ENCODE data around the gene SFT2D2. TPM values are rescaled to one million over a fixed set of nuclear protein-coding genes. Genes with fewer than 3 reads are reported as not detected.

The SFT2D2 gene
- total RNA-seq, 1 experiment from 2014 or later = 98.3 TPM

- BruUV-seq (replicated peaks) = no TSS peak
- no peak for TF ChIP-seq CTCF (IDR thresholded peaks at IDR 0.05; ENCODE audit: unreplicated experiment)
- CTCF ChIA-PET = no interaction called here
- Mint-ChIP-seq H3K9me3 (ENCODE audit: low read depth, unreplicated experiment) (no peaks in the 10 kb centered on the region), H3K4me3 (ENCODE audit: low read depth, unreplicated experiment) (peak overlapping the region; percentile 9), H3K27me3 (ENCODE audit: unreplicated experiment) (no peaks in the 10 kb centered on the region), H3K4me1 (ENCODE audit: low read depth, unreplicated experiment) (peaks cover 51% of the 10 kb centered on the region), H3K36me3 (ENCODE audit: insufficient read depth, unreplicated experiment) (peaks cover 38% of the 10 kb centered on the region), H3K27ac (ENCODE audit: unreplicated experiment) (peak overlapping the region; percentile 22)
- intact Hi-C loops (cut with micrococcal nuclease; ENCODE audit: unreplicated experiment) = loop anchor here (2.0 kb wide), 1 partner anchor 51 kb away; the partner anchor contains the start of gene TIPRL
- DNase-seq = no peak
These were observed 4.1 kb downstream of the SFT2D2 start for GRCh38 chr1:168229893-168230292.

GRCh38 chr1:168230709-168231108, 4.9 kb downstream of the SFT2D2 start:
- TF ChIP-seq CTCF (IDR thresholded peaks at IDR 0.05; ENCODE audit: unreplicated experiment) = no peak
- no peaks in the 10 kb centered on the region for H3K27me3 Mint-ChIP-seq (ENCODE audit: unreplicated experiment)
- no TSS peak for BruUV-seq (replicated peaks)
- peaks cover 56% of the 10 kb centered on the region for H3K4me1 Mint-ChIP-seq (ENCODE audit: low read depth, unreplicated experiment)
- intact Hi-C loops (cut with micrococcal nuclease; ENCODE audit: unreplicated experiment) = no loop called here
- no peak overlapping the region for H3K4me3 Mint-ChIP-seq (ENCODE audit: low read depth, unreplicated experiment)
- CTCF ChIA-PET = no interaction called here
- no peaks in the 10 kb centered on the region for H3K9me3 Mint-ChIP-seq (ENCODE audit: low read depth, unreplicated experiment)
- no peak for DNase-seq
- peaks cover 37% of the 10 kb centered on the region for H3K36me3 Mint-ChIP-seq (ENCODE audit: insufficient read depth, unreplicated experiment)
- H3K27ac Mint-ChIP-seq (ENCODE audit: unreplicated experiment) = no peak overlapping the region

DNA sequence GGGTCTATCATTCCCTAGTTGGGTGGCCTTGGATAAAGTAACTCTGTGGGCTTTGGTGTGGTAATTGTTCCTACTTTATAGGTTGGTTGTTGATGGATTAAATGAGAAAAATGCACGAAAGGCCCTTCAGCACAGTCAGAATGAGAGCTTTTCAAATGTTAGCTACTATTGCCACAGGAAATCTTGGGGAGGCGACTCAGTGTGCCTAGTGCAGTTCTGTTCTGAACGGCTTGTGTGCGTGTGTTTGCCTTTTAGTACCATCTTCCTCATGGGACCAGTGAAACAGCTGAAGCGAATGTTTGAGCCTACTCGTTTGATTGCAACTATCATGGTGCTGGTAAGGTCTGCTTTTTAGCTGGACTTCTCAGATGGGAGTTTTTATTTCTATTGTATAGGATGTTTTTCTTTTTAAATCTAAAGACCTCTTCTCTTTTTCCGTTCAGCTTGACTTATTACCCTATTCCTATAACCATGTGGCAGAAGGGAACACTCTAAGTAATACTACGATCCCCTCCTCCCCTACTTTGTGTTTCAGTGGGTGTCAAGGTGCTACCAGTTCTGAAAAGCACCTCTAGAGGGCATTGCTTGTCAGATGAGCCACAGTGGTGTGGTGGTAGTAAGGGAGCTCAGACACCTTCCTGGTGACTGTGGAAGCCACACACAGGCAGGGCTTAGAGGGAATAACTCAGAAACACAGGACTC, 9.2 kb downstream of the SFT2D2 start:
- Mint-ChIP-seq H3K27ac (ENCODE audit: unreplicated experiment) (no peak overlapping the region), H3K9me3 (ENCODE audit: low read depth, unreplicated experiment) (no peaks in the 10 kb centered on the region), H3K4me1 (ENCODE audit: low read depth, unreplicated experiment) (peaks cover 38% of the 10 kb centered on the region), H3K36me3 (ENCODE audit: insufficient read depth, unreplicated experiment) (peaks cover 45% of the 10 kb centered on the region), H3K27me3 (ENCODE audit: unreplicated experiment) (no peaks in the 10 kb centered on the region), H3K4me3 (ENCODE audit: low read depth, unreplicated experiment) (no peak overlapping the region)
- intact Hi-C loops (cut with micrococcal nuclease; ENCODE audit: unreplicated experiment) = loop anchor here (1.0 to 5.0 kb wide), 2 partner anchors 67 to 87 kb away; no protein-coding TSS in a partner anchor
- no TSS peak for BruUV-seq (replicated peaks)
- peak; percentile 70 for DNase-seq
- CTCF ChIA-PET = interaction anchor here (0.6 to 2.1 kb wide), 18 partner anchors 9 to 1139 kb away, joined by 3 to 77 read pairs (median 4); partner anchors contain the start of genes GPR161 and SFT2D2
- peak; percentile 60 for TF ChIP-seq CTCF (IDR thresholded peaks at IDR 0.05; ENCODE audit: unreplicated experiment)

GRCh38 chr1:168235548-168235885, 9.7 kb downstream of the SFT2D2 start:
- intact Hi-C loops (cut with micrococcal nuclease; ENCODE audit: unreplicated experiment) = loop anchor here (1.0 to 5.0 kb wide), 2 partner anchors 67 to 87 kb away; no protein-coding TSS in a partner anchor
- Mint-ChIP-seq H3K27me3 (ENCODE audit: unreplicated experiment) (no peaks in the 10 kb centered on the region), H3K27ac (ENCODE audit: unreplicated experiment) (no peak overlapping the region), H3K36me3 (ENCODE audit: insufficient read depth, unreplicated experiment) (peaks cover 48% of the 10 kb centered on the region), H3K4me1 (ENCODE audit: low read depth, unreplicated experiment) (peaks cover 33% of the 10 kb centered on the region), H3K4me3 (ENCODE audit: low read depth, unreplicated experiment) (no peak overlapping the region), H3K9me3 (ENCODE audit: low read depth, unreplicated experiment) (no peaks in the 10 kb centered on the region)
- CTCF ChIA-PET = interaction anchor here (0.6 to 2.1 kb wide), 17 partner anchors 8 to 153 kb away, joined by 3 to 77 read pairs (median 4); partner anchors contain the start of genes GPR161 and SFT2D2
- no TSS peak for BruUV-seq (replicated peaks)
- no peak for TF ChIP-seq CTCF (IDR thresholded peaks at IDR 0.05; ENCODE audit: unreplicated experiment)
- no peak for DNase-seq

Measured in Calu3 (cell line).